H9 (cell line): ENCODE data around the gene ASIC3. TPM values are rescaled to one million over a fixed set of nuclear protein-coding genes. Genes with fewer than 3 reads are reported as not detected.

Experiments used
- DNase-seq: peaks from one replicate; pipeline ENCODE4 v3.0.0-alpha.2; 2017
- H2AFZ ChIP-seq: one replicate; pipeline ENCODE4 v1.6.1; 2013; ENCODE audit warnings: mild to moderate bottlenecking, low read length, control low read depth, moderate library complexity
- H2AK5ac ChIP-seq: 2 replicates; pipeline ENCODE4 v1.6.1; 2013; ENCODE audit warnings: low read length, control low read depth, mixed read lengths; ENCODE audit not compliant: insufficient read length
- H2BK120ac ChIP-seq: one replicate; pipeline ENCODE4 v1.6.1; 2013; ENCODE audit warnings: low read depth, mild to moderate bottlenecking, low read length, control low read depth, inconsistent platforms; ENCODE audit not compliant: poor library complexity, severe bottlenecking
- H2BK12ac ChIP-seq: 2 replicates; pipeline ENCODE4 v1.6.1; 2013; ENCODE audit warnings: low read length, control low read depth, mixed read lengths, low read depth; ENCODE audit not compliant: insufficient read length
- H2BK15ac ChIP-seq: 2 replicates; pipeline ENCODE4 v1.6.1; 2013; ENCODE audit warnings: low read depth, low read length, control low read depth
- H2BK20ac ChIP-seq: one replicate; pipeline ENCODE4 v1.6.1; 2013; ENCODE audit warnings: low read depth, mild to moderate bottlenecking, low read length, control low read depth, inconsistent platforms; ENCODE audit not compliant: poor library complexity, severe bottlenecking
- H2BK5ac ChIP-seq: 2 replicates; pipeline ENCODE4 v1.6.1; 2013; ENCODE audit warnings: low read length, control low read depth, mixed read lengths; ENCODE audit not compliant: insufficient read length
- H3K14ac ChIP-seq: 2 replicates; pipeline ENCODE4 v1.6.1; 2013; ENCODE audit warnings: low read length, control low read depth; ENCODE audit not compliant: insufficient read depth
- H3K18ac ChIP-seq: 2 replicates; pipeline ENCODE4 v1.6.1; 2013; ENCODE audit warnings: low read depth, mild to moderate bottlenecking, mixed read lengths, low read length, control low read depth; ENCODE audit not compliant: insufficient read length
- H3K23ac ChIP-seq: 2 replicates; pipeline ENCODE4 v1.6.1; 2013; ENCODE audit warnings: low read length, control low read depth, mixed read lengths, low read depth; ENCODE audit not compliant: insufficient read length
- H3K23me2 ChIP-seq: 2 replicates; pipeline ENCODE4 v1.6.1; 2013; ENCODE audit warnings: low read depth, mild to moderate bottlenecking, mixed read lengths, low read length, control low read depth; ENCODE audit not compliant: insufficient read length, poor library complexity, severe bottlenecking
- H3K27ac ChIP-seq: 2 replicates; pipeline ENCODE4 v1.5.1; 2013; ENCODE audit warnings: low read length, control low read depth, mixed read lengths, low read depth; ENCODE audit not compliant: insufficient read length
- H3K27me3 ChIP-seq: 2 replicates; pipeline ENCODE4 v1.6.1; 2013; ENCODE audit warnings: low read length, control low read depth, inconsistent platforms; ENCODE audit not compliant: insufficient read depth
- H3K4ac ChIP-seq: 2 replicates; pipeline ENCODE4 v1.6.1; 2013; ENCODE audit warnings: low read depth, mild to moderate bottlenecking, control low read depth, inconsistent platforms, low read length, moderate library complexity
- H3K4me1 ChIP-seq: 2 replicates; pipeline ENCODE4 v1.6.1; 2013; ENCODE audit warnings: low read length, control low read depth, inconsistent platforms; ENCODE audit not compliant: insufficient read depth
- H3K4me2 ChIP-seq: 2 replicates; pipeline ENCODE4 v1.6.1; 2013; ENCODE audit warnings: low read length, control low read depth, mixed read lengths; ENCODE audit not compliant: insufficient read length, insufficient read depth
- H3K56ac ChIP-seq: 2 replicates; pipeline ENCODE4 v1.6.1; 2013; ENCODE audit warnings: low read depth, mild to moderate bottlenecking, mixed read lengths, low read length, control low read depth; ENCODE audit not compliant: insufficient read length
- H3K79me1 ChIP-seq: 2 replicates; pipeline ENCODE4 v1.6.1; 2013; ENCODE audit warnings: low read depth, mild to moderate bottlenecking, moderate library complexity, low read length, control low read depth, inconsistent platforms; ENCODE audit not compliant: insufficient read depth, poor library complexity, severe bottlenecking
- H3K79me2 ChIP-seq: 2 replicates; pipeline ENCODE4 v1.6.1; 2013; ENCODE audit warnings: low read length, control low read depth, inconsistent platforms; ENCODE audit not compliant: insufficient read depth
- H3K9ac ChIP-seq: 2 replicates; pipeline ENCODE4 v1.6.1; 2013; ENCODE audit warnings: low read length, control low read depth, mixed read lengths; ENCODE audit not compliant: insufficient read length; ENCODE audit errors: extremely low read depth
- H3K9me3 ChIP-seq: one replicate; pipeline ENCODE4 v1.6.1; 2013; ENCODE audit warnings: low read depth, low read length, inconsistent platforms; ENCODE audit not compliant: control insufficient read depth
- H3T11ph ChIP-seq: one replicate; pipeline ENCODE4 v1.6.1; 2013; ENCODE audit warnings: mild to moderate bottlenecking, low read length, control low read depth, inconsistent platforms
- H4K20me1 ChIP-seq: one replicate; pipeline ENCODE4 v1.6.1; 2013; ENCODE audit not compliant: control insufficient read depth, insufficient read length, insufficient read depth
- H4K5ac ChIP-seq: 2 replicates; pipeline ENCODE4 v1.6.1; 2013; ENCODE audit warnings: low read depth, mild to moderate bottlenecking, mixed read lengths, low read length, control low read depth; ENCODE audit not compliant: insufficient read length
- H4K8ac ChIP-seq: replicated peaks from 2 replicates; pipeline ENCODE4 v1.6.1; 2013; ENCODE audit warnings: low read length, control low read depth, mixed read lengths, low read depth; ENCODE audit not compliant: insufficient read length
- H4K91ac ChIP-seq: 2 replicates; pipeline ENCODE4 v1.6.1; 2013; ENCODE audit warnings: low read depth, mild to moderate bottlenecking, moderate library complexity, mixed read lengths, low read length, control low read depth; ENCODE audit not compliant: insufficient read length
- H3K27ac Mint-ChIP-seq, 3 experiments: 2 replicates in 2 of 3; 3 replicates in 1 of 3; pipeline ENCODE4 v1.8.0; 2020 to 2021; ENCODE audit warnings: mixed read lengths in 3 of 3, mild to moderate bottlenecking in 1 of 3, moderate library complexity in 1 of 3
- H3K27me3 Mint-ChIP-seq: 2 replicates; pipeline ENCODE4 v1.8.0; 2021; ENCODE audit warnings: low read depth, mild to moderate bottlenecking, moderate library complexity, mixed read lengths
- H3K36me3 Mint-ChIP-seq, 3 experiments: 2 replicates in 2 of 3; 3 replicates in 1 of 3; pipeline ENCODE4 v1.8.0; 2020 to 2021; ENCODE audit warnings: low read depth in 3 of 3, mixed read lengths in 3 of 3; ENCODE audit not compliant: insufficient read depth in 1 of 3
- H3K4me1 Mint-ChIP-seq, 2 experiments: 2 replicates each; pipeline ENCODE4 v1.8.0; 2020; ENCODE audit warnings: mixed read lengths in 2 of 2
- H3K4me3 Mint-ChIP-seq, 2 experiments: 2 replicates in 1 of 2; 3 replicates in 1 of 2; pipeline ENCODE4 v1.8.0; 2020 to 2021; ENCODE audit warnings: mild to moderate bottlenecking in 2 of 2, mixed read lengths in 2 of 2, moderate library complexity in 1 of 2
- H3K9me3 Mint-ChIP-seq, 2 experiments: 2 replicates in 1 of 2; 3 replicates in 1 of 2; pipeline ENCODE4 v1.8.0; 2020; ENCODE audit warnings: mild to moderate bottlenecking in 2 of 2, mixed read lengths in 2 of 2, moderate library complexity in 1 of 2
- CTCF ChIP-seq: fragments of 200-600 bp; sonication (generic); conservative IDR thresholded peaks from 3 replicates; pipeline ENCODE4 v1.8.0; 2021; ENCODE audit warnings: antibody characterized with exemption, mild to moderate bottlenecking
- WGBS: extraction: QIAGEN DNeasy Blood & Tissue Kit; methylation state at CpG from one replicate; pipeline ENCODE4 v1.1.7; 2013; ENCODE audit warnings: missing lambda C conversion rate, low lambda C conversion rate, mixed read lengths; ENCODE audit not compliant: insufficient read length; ENCODE audit errors: extremely low coverage; 5-methylcytosine and 5-hydroxymethylcytosine counted together
- total RNA-seq: library from RNA; stranded (reverse); gene quantifications from 2 replicates; pipeline ENCODE4 v1.2.1, GENCODE V29; 2021

The ASIC3 gene
- total RNA-seq, 1 experiment from 2014 or later: 1.7 TPM

GRCh38 chr7:151064454-151064853, 16.1 kb downstream of the ASIC3 start:
- Histone ChIP-seq H2BK120ac (no peak overlapping the region), H2BK12ac (no peak overlapping the region), H3K79me1 (no peaks in the 10 kb centered on the region), H4K5ac (no peak overlapping the region), H3K27ac (no peak overlapping the region), H4K20me1 (no peaks in the 10 kb centered on the region), H3K79me2 (no peaks in the 10 kb centered on the region), H3K14ac (no peak overlapping the region), H3K18ac (no peak overlapping the region), H2BK15ac (no peak overlapping the region), H3K4me1 (peaks cover 5% of the 10 kb centered on the region; the same call in 1 of the 2 replicates), H3K4ac (no peak overlapping the region), H3T11ph (no peak overlapping the region), H3K56ac (no peak overlapping the region), H3K4me2 (no peak overlapping the region), H3K23ac (no peak overlapping the region), H3K9ac (no peak overlapping the region), H2AK5ac (no peak overlapping the region), H3K27me3 (no peaks in the 10 kb centered on the region), H3K9me3 (no peaks in the 10 kb centered on the region), H2BK5ac (no peak overlapping the region), H4K8ac (no peak overlapping the region), H3K23me2 (peaks cover 19% of the 10 kb centered on the region), H4K91ac (no peak overlapping the region), H2AFZ (no peak overlapping the region), H2BK20ac (no peak overlapping the region)
- Mint-ChIP-seq H3K27ac (no peak overlapping the region), H3K36me3 (peaks cover 27 to 44% (median 40%) of the 10 kb centered on the region in 3 experiments; a peak in 6 of 7 replicates), H3K9me3 (no peaks in the 10 kb centered on the region; a peak in 2 of 5 replicates), H3K4me3 (no peak overlapping the region), H3K27me3 (no peaks in the 10 kb centered on the region), H3K4me1 (peaks cover 28 to 34% of the 10 kb centered on the region in 2 experiments)
- TF ChIP-seq CTCF: no peak
- WGBS: no CpG with 5 or more reads among the region's 18 CpGs
- no peak for DNase-seq
